SK-N-SH treated with all-trans-retinoic acid at 6 μM for 48 hours (cell line): ENCODE data around the gene METRNL.

Experiments used
- ATAC-seq: fragments of 200-7000 bp; cut with Tn5 transposase; 3 replicates; pipeline ENCODE4 v1.9.1; 2020; ENCODE audit warnings: mild to moderate bottlenecking, moderate library complexity
- ARNTL ChIP-seq: fragments of 450-650 bp; formaldehyde crosslinking; IDR thresholded peaks from 2 replicates; pipeline ENCODE4 v1.5.0; 2020; ENCODE audit warnings: low read depth, mild to moderate bottlenecking, moderate library complexity, borderline replicate concordance
- BACH2 ChIP-seq: fragments of 250-450 bp; sonication (Bioruptor Pico); IDR thresholded peaks from 2 replicates; pipeline ENCODE4 v1.9.0; 2021; ENCODE audit warnings: mild to moderate bottlenecking, borderline replicate concordance
- ESRRG ChIP-seq: fragments of 250-450 bp; sonication (Bioruptor Pico); IDR thresholded peaks from 2 replicates; pipeline ENCODE4 v1.6.1; 2021; ENCODE audit warnings: mild to moderate bottlenecking
- GLIS3 ChIP-seq: fragments of 250-450 bp; sonication (Bioruptor Pico); IDR thresholded peaks from 2 replicates; pipeline ENCODE4 v1.5.0; 2020; ENCODE audit warnings: mild to moderate bottlenecking, moderate library complexity
- ISL1 ChIP-seq: fragments of 250-450 bp; sonication (Bioruptor Pico); IDR thresholded peaks from 2 replicates; pipeline ENCODE4 v2.1.2; 2022; ENCODE audit warnings: mild to moderate bottlenecking, moderate library complexity
- OSR1 ChIP-seq: fragments of 250-450 bp; sonication (Bioruptor Pico); IDR thresholded peaks from 2 replicates; pipeline ENCODE4 v1.8.0; 2022; ENCODE audit warnings: moderate library complexity, mild to moderate bottlenecking, inconsistent platforms
- RARB ChIP-seq: fragments of 250-450 bp; sonication (Bioruptor Pico); IDR thresholded peaks from 2 replicates; pipeline ENCODE4 v1.8.0; 2021; ENCODE audit warnings: mild to moderate bottlenecking, moderate library complexity
- SNAI2 ChIP-seq: fragments of 250-450 bp; sonication (Bioruptor Pico); IDR thresholded peaks from 2 replicates; pipeline ENCODE4 v1.5.0; 2020; ENCODE audit warnings: mild to moderate bottlenecking, moderate library complexity
- TCF4 ChIP-seq: fragments of 250-450 bp; sonication (Bioruptor Pico); IDR thresholded peaks from 2 replicates; pipeline ENCODE4 v1.8.0; 2021; ENCODE audit warnings: mild to moderate bottlenecking, moderate library complexity, borderline replicate concordance
- TOX ChIP-seq: fragments of 250-450 bp; sonication (Bioruptor Pico); IDR thresholded peaks from 2 replicates; pipeline ENCODE4 v1.8.0; 2021; ENCODE audit warnings: mild to moderate bottlenecking, moderate library complexity, borderline replicate concordance
- ZC3H10 ChIP-seq: fragments of 250-450 bp; sonication (Bioruptor Pico); IDR thresholded peaks from 2 replicates; pipeline ENCODE4 v1.5.1; 2021; ENCODE audit warnings: mild to moderate bottlenecking, moderate library complexity
- ZFP3 ChIP-seq: fragments of 250-450 bp; sonication (Bioruptor Pico); IDR thresholded peaks from 2 replicates; pipeline ENCODE4 v1.5.0; 2020; ENCODE audit warnings: mild to moderate bottlenecking, moderate library complexity
- ZFP30 ChIP-seq: fragments of 450-650 bp; formaldehyde crosslinking; IDR thresholded peaks from 2 replicates; pipeline ENCODE4 v1.5.0; 2022; ENCODE audit warnings: mild to moderate bottlenecking, moderate library complexity
- ZNF565 ChIP-seq: fragments of 450-650 bp; formaldehyde crosslinking; conservative IDR thresholded peaks from 2 replicates; pipeline ENCODE4 v1.5.0; 2020; ENCODE audit warnings: low read depth, mild to moderate bottlenecking, moderate library complexity
- ZNF70 ChIP-seq: fragments of 450-650 bp; formaldehyde crosslinking; IDR thresholded peaks from 2 replicates; pipeline ENCODE4 v1.5.0; 2020; ENCODE audit warnings: mild to moderate bottlenecking, moderate library complexity
- ZNF8 ChIP-seq: fragments of 450-650 bp; formaldehyde crosslinking; IDR thresholded peaks from 2 replicates; pipeline ENCODE4 v1.5.0; 2020; ENCODE audit warnings: mild to moderate bottlenecking, moderate library complexity
- TF ChIP-seq, protein P1 (sequence below): fragments of 250-450 bp; sonication (Bioruptor Pico); IDR thresholded peaks from 2 replicates; pipeline ENCODE4 v1.5.1; 2021; ENCODE audit warnings: mild to moderate bottlenecking, moderate library complexity
- TF ChIP-seq, protein P2 (sequence below): fragments of 250-450 bp; sonication (Bioruptor Pico); IDR thresholded peaks from 2 replicates; pipeline ENCODE4 v1.5.1; 2020; ENCODE audit warnings: low read depth, mild to moderate bottlenecking, moderate library complexity
- TF ChIP-seq, protein P3 (sequence below): fragments of 250-450 bp; sonication (Bioruptor Pico); IDR thresholded peaks from 2 replicates; pipeline ENCODE4 v1.5.0; 2020; ENCODE audit warnings: mild to moderate bottlenecking, moderate library complexity
- TF ChIP-seq, protein P4 (sequence below): fragments of 250-450 bp; sonication (Bioruptor Pico); IDR thresholded peaks from 2 replicates; pipeline ENCODE4 v1.8.0; 2021; ENCODE audit warnings: low read depth, mild to moderate bottlenecking, moderate library complexity, borderline replicate concordance
- TF ChIP-seq, protein P5 (sequence below): fragments of 250-450 bp; sonication (Bioruptor Pico); IDR thresholded peaks from 2 replicates; pipeline ENCODE4 v1.8.0; 2020; ENCODE audit warnings: mild to moderate bottlenecking, moderate library complexity, borderline replicate concordance

Gene METRNL

DNA sequence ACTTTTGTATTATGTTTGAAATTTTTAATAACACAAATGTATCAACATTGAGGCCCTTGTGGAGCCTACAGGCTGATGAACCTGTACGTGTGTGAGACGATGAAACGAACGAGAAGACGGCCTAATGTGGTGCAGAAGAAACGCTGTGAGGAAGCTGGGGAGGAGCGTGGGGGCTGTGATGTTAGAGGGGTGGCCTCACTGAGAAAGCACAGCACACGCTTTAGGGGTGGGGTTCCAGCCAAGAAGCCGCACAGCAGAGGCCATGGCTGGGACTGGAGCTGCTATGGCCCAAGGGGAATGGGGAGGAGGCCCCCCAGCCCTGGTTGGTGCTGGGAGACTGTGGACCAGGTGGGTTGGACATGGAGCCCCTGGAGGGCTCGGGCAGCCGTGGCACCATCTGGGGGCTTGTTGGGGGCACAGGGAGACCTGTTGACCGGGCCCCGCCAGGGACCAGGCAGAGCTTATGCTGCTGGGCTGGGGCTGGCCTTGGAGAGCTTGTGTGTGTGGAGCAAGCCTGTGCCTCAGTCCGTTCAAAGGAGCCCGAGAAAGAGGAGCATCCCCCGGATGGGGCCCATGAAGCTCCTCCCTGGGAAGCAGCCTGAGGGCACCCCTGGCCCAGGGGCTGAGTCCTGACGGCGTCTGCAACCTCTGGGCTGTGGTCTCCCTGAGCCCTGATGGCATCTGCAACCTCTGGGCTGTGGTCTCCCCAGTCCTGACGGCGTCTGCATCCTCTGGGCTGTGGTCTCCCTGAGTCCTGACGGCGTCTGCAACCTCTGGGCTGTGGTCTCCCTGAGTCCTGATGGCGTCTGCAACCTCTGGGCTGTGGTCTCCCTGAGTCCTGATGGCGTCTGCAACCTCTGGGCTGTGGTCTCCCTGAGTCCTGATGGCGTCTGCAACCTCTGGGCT is 44.7 kb downstream of the METRNL start:
- ATAC-seq = no peak
- TF ChIP-seq ZFP3 (CRISPR knock-in tag) (no peak), ARNTL (CRISPR knock-in tag) (no peak), ESRRG (CRISPR knock-in tag) (no peak), BACH2 (CRISPR knock-in tag) (no peak), RARB (no peak), ZNF565 (CRISPR knock-in tag) (no peak), TCF4 (no peak), OSR1 (no peak), TOX (CRISPR knock-in tag) (no peak), ZNF70 (CRISPR knock-in tag) (no peak), ZNF8 (CRISPR knock-in tag) (no peak), GLIS3 (no peak)
- TF ChIP-seq, protein P1, sequence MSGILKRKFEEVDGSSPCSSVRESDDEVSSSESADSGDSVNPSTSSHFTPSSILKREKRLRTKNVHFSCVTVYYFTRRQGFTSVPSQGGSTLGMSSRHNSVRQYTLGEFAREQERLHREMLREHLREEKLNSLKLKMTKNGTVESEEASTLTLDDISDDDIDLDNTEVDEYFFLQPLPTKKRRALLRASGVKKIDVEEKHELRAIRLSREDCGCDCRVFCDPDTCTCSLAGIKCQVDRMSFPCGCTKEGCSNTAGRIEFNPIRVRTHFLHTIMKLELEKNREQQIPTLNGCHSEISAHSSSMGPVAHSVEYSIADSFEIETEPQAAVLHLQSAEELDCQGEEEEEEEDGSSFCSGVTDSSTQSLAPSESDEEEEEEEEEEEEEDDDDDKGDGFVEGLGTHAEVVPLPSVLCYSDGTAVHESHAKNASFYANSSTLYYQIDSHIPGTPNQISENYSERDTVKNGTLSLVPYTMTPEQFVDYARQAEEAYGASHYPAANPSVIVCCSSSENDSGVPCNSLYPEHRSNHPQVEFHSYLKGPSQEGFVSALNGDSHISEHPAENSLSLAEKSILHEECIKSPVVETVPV (CRISPR knock-in tag) = no peak
- TF ChIP-seq, protein P2, sequence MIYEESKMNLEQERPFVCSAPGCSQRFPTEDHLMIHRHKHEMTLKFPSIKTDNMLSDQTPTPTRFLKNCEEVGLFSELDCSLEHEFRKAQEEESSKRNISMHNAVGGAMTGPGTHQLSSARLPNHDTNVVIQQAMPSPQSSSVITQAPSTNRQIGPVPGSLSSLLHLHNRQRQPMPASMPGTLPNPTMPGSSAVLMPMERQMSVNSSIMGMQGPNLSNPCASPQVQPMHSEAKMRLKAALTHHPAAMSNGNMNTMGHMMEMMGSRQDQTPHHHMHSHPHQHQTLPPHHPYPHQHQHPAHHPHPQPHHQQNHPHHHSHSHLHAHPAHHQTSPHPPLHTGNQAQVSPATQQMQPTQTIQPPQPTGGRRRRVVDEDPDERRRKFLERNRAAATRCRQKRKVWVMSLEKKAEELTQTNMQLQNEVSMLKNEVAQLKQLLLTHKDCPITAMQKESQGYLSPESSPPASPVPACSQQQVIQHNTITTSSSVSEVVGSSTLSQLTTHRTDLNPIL (CRISPR knock-in tag) = no peak
- TF ChIP-seq, protein P3, sequence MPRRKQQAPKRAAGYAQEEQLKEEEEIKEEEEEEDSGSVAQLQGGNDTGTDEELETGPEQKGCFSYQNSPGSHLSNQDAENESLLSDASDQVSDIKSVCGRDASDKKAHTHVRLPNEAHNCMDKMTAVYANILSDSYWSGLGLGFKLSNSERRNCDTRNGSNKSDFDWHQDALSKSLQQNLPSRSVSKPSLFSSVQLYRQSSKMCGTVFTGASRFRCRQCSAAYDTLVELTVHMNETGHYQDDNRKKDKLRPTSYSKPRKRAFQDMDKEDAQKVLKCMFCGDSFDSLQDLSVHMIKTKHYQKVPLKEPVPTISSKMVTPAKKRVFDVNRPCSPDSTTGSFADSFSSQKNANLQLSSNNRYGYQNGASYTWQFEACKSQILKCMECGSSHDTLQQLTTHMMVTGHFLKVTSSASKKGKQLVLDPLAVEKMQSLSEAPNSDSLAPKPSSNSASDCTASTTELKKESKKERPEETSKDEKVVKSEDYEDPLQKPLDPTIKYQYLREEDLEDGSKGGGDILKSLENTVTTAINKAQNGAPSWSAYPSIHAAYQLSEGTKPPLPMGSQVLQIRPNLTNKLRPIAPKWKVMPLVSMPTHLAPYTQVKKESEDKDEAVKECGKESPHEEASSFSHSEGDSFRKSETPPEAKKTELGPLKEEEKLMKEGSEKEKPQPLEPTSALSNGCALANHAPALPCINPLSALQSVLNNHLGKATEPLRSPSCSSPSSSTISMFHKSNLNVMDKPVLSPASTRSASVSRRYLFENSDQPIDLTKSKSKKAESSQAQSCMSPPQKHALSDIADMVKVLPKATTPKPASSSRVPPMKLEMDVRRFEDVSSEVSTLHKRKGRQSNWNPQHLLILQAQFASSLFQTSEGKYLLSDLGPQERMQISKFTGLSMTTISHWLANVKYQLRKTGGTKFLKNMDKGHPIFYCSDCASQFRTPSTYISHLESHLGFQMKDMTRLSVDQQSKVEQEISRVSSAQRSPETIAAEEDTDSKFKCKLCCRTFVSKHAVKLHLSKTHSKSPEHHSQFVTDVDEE (CRISPR knock-in tag) = no peak
- TF ChIP-seq, protein P4, sequence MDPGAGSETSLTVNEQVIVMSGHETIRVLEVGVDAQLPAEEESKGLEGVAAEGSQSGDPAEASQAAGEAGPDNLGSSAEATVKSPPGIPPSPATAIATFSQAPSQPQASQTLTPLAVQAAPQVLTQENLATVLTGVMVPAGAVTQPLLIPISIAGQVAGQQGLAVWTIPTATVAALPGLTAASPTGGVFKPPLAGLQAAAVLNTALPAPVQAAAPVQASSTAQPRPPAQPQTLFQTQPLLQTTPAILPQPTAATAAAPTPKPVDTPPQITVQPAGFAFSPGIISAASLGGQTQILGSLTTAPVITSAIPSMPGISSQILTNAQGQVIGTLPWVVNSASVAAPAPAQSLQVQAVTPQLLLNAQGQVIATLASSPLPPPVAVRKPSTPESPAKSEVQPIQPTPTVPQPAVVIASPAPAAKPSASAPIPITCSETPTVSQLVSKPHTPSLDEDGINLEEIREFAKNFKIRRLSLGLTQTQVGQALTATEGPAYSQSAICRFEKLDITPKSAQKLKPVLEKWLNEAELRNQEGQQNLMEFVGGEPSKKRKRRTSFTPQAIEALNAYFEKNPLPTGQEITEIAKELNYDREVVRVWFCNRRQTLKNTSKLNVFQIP (CRISPR knock-in tag) = no peak

DNA sequence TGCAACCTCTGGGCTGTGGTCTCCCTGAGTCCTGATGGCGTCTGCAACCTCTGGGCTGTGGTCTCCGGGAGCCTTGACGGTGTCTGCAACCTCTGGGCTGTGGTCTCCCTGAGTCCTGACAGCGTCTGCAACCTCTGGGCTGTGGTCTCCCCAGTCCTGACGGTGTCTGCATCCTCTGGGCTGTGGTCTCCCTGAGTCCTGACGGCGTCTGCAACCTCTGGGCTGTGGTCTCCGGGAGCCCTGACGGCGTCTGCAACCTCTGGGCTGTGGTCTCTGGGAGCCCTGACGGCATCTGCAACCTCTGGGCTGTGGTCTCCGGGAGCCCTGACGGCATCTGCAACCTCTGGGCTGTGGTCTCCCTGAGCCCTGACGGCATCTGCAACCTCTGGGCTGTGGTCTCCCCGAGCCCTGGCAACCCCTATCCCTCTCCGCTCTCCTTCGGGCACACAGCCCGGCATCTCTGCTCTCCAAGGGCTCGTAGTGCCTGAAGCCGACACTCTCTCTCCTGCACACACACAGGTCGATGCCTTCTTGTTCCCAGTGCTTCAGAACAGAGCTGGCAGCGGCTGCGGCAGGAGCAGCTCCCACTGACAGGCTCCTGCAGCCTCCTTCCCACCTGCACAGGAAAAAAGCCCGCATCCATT is 45.6 kb downstream of the METRNL start:
- no peak for TF ChIP-seq ZNF8 (CRISPR knock-in tag)
- TF ChIP-seq ISL1 (CRISPR knock-in tag) = no peak
- TF ChIP-seq ZFP3 (CRISPR knock-in tag) = no peak
- no peak for TF ChIP-seq ZNF70 (CRISPR knock-in tag)
- TF ChIP-seq TOX (CRISPR knock-in tag) = no peak
- ATAC-seq = no peak

DNA sequence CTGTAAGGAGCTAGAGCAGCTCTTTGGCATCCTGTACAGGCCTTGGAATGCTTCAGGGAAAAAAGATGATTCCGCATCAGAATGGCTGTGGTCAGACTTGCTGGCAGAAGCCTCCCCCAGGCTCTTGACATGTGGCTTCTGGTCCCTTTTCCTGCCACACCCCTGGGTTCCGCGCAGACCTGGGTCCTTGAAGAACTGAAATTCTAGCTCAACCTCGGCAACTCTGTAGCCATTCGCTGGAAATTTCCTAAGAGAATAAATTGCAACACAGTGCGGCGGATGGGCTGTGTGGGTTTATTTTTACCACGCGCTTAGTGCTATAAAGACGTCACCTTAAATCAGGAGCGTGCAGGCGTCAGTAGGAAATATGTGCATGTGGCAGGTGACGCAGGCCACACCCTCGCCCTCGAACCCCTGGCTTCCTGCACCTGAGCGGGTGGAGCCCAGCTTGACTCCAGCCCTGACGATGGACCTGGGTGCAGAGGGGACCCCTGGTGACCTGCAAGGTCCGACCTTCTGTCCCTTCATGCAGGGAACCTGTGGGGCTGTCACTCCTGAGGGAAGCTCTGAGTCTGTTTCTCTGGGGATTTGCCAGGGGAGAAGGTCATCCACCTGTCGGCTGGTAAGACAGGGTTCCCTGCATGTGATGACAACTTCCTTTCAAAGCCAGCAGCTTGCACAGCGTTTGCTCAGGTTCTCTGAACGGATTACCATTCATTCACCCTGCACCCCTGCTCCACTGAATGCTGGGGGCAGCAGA is 46.3 kb downstream of the METRNL start:
- no peak for ATAC-seq
- TF ChIP-seq GLIS3 = no peak
- no peak for TF ChIP-seq ESRRG (CRISPR knock-in tag)
- no peak for TF ChIP-seq SNAI2 (CRISPR knock-in tag)
- TF ChIP-seq, protein P3 (CRISPR knock-in tag) = no peak
- TF ChIP-seq, protein P2 (CRISPR knock-in tag) = no peak
- TF ChIP-seq, protein P5, sequence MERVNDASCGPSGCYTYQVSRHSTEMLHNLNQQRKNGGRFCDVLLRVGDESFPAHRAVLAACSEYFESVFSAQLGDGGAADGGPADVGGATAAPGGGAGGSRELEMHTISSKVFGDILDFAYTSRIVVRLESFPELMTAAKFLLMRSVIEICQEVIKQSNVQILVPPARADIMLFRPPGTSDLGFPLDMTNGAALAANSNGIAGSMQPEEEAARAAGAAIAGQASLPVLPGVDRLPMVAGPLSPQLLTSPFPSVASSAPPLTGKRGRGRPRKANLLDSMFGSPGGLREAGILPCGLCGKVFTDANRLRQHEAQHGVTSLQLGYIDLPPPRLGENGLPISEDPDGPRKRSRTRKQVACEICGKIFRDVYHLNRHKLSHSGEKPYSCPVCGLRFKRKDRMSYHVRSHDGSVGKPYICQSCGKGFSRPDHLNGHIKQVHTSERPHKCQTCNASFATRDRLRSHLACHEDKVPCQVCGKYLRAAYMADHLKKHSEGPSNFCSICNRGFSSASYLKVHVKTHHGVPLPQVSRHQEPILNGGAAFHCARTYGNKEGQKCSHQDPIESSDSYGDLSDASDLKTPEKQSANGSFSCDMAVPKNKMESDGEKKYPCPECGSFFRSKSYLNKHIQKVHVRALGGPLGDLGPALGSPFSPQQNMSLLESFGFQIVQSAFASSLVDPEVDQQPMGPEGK (CRISPR knock-in tag) = no peak
- no peak for TF ChIP-seq TOX (CRISPR knock-in tag)
- no peak for TF ChIP-seq ZNF70 (CRISPR knock-in tag)
- TF ChIP-seq ARNTL (CRISPR knock-in tag) = no peak
- TF ChIP-seq ZC3H10 (CRISPR knock-in tag) = no peak
- no peak for TF ChIP-seq ZFP30 (CRISPR knock-in tag)
- TF ChIP-seq RARB = no peak
